ENCODE data around the gene RAPGEF3.

GRCh38 chr12:47758584-47758833 is 171 bp downstream of the RAPGEF3 start:
- TF ChIP-seq EZH2 (IDR thresholded peaks at IDR 0.05; ENCODE audit: borderline replicate concordance, insufficient read depth, low read depth, low read length, poor library complexity, severe bottlenecking) (no peak), CTCF (IDR thresholded peaks at IDR 0.05) (no peak)
